Caco-2 (cell line): ENCODE data around the gene NRIP2. TPM values are rescaled to one million over a fixed set of nuclear protein-coding genes. Genes with fewer than 3 reads are reported as not detected.

Experiments used
- BruUV-seq: library from RNA; stranded (reverse); fragments of 400-500 nt; replicated peaks from 2 replicates; lab custom pipeline; 2021; lab: Mats Ljungman, UMichigan
- CTCF ChIA-PET: fragments of 300-600 bp; sonication (Branson Sonifier 250); formaldehyde crosslinking; loops from one replicate; lab custom pipeline; 2022; ENCODE audit warnings: antibody characterized with exemption; lab: Charles Lee
- POLR2A ChIA-PET: fragments of 300-600 bp; sonication (Branson Sonifier 250); formaldehyde crosslinking; loops from one replicate; lab custom pipeline; 2022; ENCODE audit warnings: antibody characterized with exemption; lab: Charles Lee
- DNase-seq, 2 experiments: peaks; one replicate each; pipeline versions ENCODE4 v3.0.0 to v3.0.0-alpha.2; 2020 to 2022
- H3K27me3 ChIP-seq: replicated peaks from 2 replicates; pipeline ENCODE4 v1.6.0; 2011; ENCODE audit warnings: low read length; ENCODE audit not compliant: control insufficient read depth, insufficient read depth
- H3K36me3 ChIP-seq: 2 replicates; pipeline ENCODE4 v1.5.1; 2011; ENCODE audit warnings: low read length; ENCODE audit not compliant: control insufficient read depth, insufficient read depth
- H3K4me1 ChIP-seq: fragments of 250-450 bp; sonication (Bioruptor Pico); 2 replicates; pipeline ENCODE4 v1.5.1; 2020; ENCODE audit warnings: mild to moderate bottlenecking
- H3K4me3 ChIP-seq: 2 replicates; pipeline ENCODE4 v1.5.1; 2011; ENCODE audit warnings: low read depth, mild to moderate bottlenecking, control low read depth, low read length
- H3K9me3 ChIP-seq: fragments of 250-450 bp; sonication (Bioruptor Pico); 2 replicates; pipeline ENCODE4 v1.5.1; 2020; ENCODE audit warnings: mild to moderate bottlenecking, moderate library complexity
- H3K27ac Mint-ChIP-seq: one replicate; pipeline ENCODE4 v1.8.0; 2022; ENCODE audit warnings: mixed read lengths; ENCODE audit not compliant: unreplicated experiment
- H3K27me3 Mint-ChIP-seq: one replicate; pipeline ENCODE4 v1.8.0; 2022; ENCODE audit warnings: mixed read lengths; ENCODE audit not compliant: insufficient read depth, unreplicated experiment
- H3K36me3 Mint-ChIP-seq: one replicate; pipeline ENCODE4 v1.8.0; 2022; ENCODE audit warnings: mild to moderate bottlenecking, mixed read lengths; ENCODE audit not compliant: insufficient read depth, unreplicated experiment
- H3K4me1 Mint-ChIP-seq: one replicate; pipeline ENCODE4 v1.8.0; 2022; ENCODE audit warnings: low read depth, mixed read lengths; ENCODE audit not compliant: unreplicated experiment
- H3K4me3 Mint-ChIP-seq: one replicate; pipeline ENCODE4 v1.8.0; 2022; ENCODE audit warnings: mild to moderate bottlenecking, moderate library complexity, mixed read lengths; ENCODE audit not compliant: unreplicated experiment
- H3K9me3 Mint-ChIP-seq: one replicate; pipeline ENCODE4 v1.8.0; 2022; ENCODE audit warnings: mixed read lengths; ENCODE audit not compliant: unreplicated experiment
- intact Hi-C: fragments of 100-400 bp; cut with micrococcal nuclease; formaldehyde crosslinking; loops from one replicate; pipeline ENCODE4 v1.10.0; 2022; ENCODE audit not compliant: unreplicated experiment
- total RNA-seq: library from RNA; stranded (reverse); gene quantifications from 2 replicates; pipeline ENCODE4 v1.2.3, GENCODE V29; 2022
- TF ChIP-seq, protein P1 (sequence below), 2 experiments: fragments of 200-600 bp in 1 of 2; IDR thresholded peaks; 1 replicate in 1 of 2; 2 replicates in 1 of 2; pipeline versions ENCODE4 v1.5.1 to v1.8.0; 2011 to 2022; ENCODE audit warnings: antibody characterized with exemption in 1 of 2, control low read depth in 1 of 2, inconsistent platforms in 1 of 2, low read depth in 1 of 2, low read length in 1 of 2, mild to moderate bottlenecking in 1 of 2, moderate library complexity in 1 of 2; ENCODE audit not compliant: insufficient read depth in 1 of 2, severe bottlenecking in 1 of 2, unreplicated experiment in 1 of 2

NRIP2 gene
- total RNA-seq, 1 experiment from 2014 or later: not detected

DNA sequence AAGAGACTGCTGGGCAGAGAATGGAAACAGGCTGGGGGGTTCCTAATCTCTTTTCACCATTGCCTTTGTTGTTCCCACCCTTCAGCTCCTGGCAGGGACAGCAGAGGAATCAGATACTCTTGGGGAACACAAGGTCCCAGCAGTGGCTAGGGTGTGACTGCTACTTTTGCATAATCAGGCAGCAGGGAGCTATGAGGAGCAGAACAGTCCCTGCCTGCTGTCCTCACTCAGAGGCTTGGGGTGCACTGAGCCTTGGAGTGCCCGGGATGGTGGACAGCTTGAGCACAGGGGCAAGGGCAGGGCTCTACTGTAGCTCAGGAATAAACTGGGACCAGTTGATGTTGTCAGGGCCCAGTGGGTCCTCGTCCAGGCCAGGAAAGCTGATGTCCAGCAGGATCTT, 23.5 kb upstream of the NRIP2 start:
- DNase-seq: no peak
- Mint-ChIP-seq H3K36me3 (peaks cover 79% of the 10 kb centered on the region), H3K27ac (peak overlapping the region; percentile 58), H3K4me1 (peaks cover 22% of the 10 kb centered on the region), H3K4me3 (no peak overlapping the region), H3K27me3 (no peaks in the 10 kb centered on the region), H3K9me3 (no peaks in the 10 kb centered on the region)
- BruUV-seq: no TSS peak
- intact Hi-C loops: no loop called here
- H3K4me1 ChIP-seq: peaks cover 10% of the 10 kb centered on the region
- TF ChIP-seq, protein P1, sequence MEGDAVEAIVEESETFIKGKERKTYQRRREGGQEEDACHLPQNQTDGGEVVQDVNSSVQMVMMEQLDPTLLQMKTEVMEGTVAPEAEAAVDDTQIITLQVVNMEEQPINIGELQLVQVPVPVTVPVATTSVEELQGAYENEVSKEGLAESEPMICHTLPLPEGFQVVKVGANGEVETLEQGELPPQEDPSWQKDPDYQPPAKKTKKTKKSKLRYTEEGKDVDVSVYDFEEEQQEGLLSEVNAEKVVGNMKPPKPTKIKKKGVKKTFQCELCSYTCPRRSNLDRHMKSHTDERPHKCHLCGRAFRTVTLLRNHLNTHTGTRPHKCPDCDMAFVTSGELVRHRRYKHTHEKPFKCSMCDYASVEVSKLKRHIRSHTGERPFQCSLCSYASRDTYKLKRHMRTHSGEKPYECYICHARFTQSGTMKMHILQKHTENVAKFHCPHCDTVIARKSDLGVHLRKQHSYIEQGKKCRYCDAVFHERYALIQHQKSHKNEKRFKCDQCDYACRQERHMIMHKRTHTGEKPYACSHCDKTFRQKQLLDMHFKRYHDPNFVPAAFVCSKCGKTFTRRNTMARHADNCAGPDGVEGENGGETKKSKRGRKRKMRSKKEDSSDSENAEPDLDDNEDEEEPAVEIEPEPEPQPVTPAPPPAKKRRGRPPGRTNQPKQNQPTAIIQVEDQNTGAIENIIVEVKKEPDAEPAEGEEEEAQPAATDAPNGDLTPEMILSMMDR (IDR thresholded peaks at IDR 0.05; ENCODE audit: insufficient read depth in 1 of 2, low read depth in 1 of 2, low read length in 1 of 2, severe bottlenecking in 1 of 2, unreplicated experiment in 1 of 2): no peak
- ChIA-PET CTCF (no interaction called here), POLR2A (interaction anchor here (0.8 kb wide), 1 partner anchor 9 kb away, joined by 3 read pairs; no protein-coding TSS in a partner anchor)
- H3K27me3 ChIP-seq: no peaks in the 10 kb centered on the region
- H3K4me3 ChIP-seq: no peak overlapping the region
- H3K36me3 ChIP-seq: no peaks in the 10 kb centered on the region; the same call in 1 of the 2 replicates
- H3K9me3 ChIP-seq: no peaks in the 10 kb centered on the region

DNA sequence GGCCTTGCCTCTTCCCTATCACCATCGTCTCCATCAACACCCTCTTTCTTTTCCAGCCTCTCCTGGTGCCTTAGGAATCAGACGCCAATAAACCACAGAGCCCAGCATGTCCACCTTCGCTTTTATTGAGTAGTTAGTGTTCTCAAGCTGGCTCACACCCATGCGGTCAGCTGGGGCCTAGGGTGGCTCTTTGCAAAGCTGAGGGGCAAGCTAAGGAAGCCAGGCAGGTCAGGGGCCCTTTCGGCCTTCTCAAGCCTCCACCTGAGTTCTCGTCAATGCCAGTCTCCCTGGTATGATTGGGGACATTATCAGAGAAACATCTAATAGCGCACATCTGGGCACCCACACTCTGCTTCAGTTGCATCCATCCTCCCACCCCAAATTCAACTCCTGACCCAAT, 22.7 kb upstream of the NRIP2 start:
- TF ChIP-seq, protein P1 (IDR thresholded peaks at IDR 0.05; ENCODE audit: insufficient read depth in 1 of 2, low read depth in 1 of 2, low read length in 1 of 2, severe bottlenecking in 1 of 2, unreplicated experiment in 1 of 2): no peak

DNA sequence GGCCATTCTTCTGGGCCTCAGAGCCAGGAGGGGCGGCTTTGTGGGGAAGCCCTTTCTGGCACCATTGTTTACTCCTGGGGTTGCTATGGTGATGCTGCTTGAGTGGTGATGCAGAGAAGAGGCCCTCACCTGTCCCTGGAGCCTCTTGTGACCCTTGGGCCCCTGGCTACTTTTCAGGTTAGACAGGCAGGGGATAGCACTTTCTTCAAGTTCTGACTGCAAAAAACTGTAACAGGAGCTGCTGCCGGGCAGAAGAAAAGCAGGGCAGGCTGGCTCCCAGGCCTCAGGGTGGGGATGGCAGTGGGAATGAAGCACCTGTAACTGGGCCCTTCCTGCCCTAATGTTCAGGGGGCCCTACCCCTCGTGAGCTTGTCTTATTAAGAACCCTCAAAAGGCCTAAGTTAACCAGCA, 22.2 kb upstream of the NRIP2 start, which contains the start of gene TEX52:
TEX52 (minus strand) TSS at position 19 of the 411 bp plus-strand sequence; CDS start at position 6, 13 bp downstream.
- CTCF ChIA-PET: interaction anchor here (0.6 to 1.2 kb wide), 3 partner anchors 12 to 180 kb away, joined by 3 to 5 read pairs (median 3); no protein-coding TSS in a partner anchor
- BruUV-seq: no TSS peak
- peak within 1 kb of the TSS; percentile 58 for H3K27ac Mint-ChIP-seq

More for the DNA sequence above, 22.7 kb upstream of the NRIP2 start:
- no peak overlapping the region for H3K4me3 ChIP-seq
- H3K9me3 ChIP-seq: no peaks in the 10 kb centered on the region
- H3K4me1 ChIP-seq: peaks cover 10% of the 10 kb centered on the region
- no peaks in the 10 kb centered on the region for H3K9me3 Mint-ChIP-seq
- DNase-seq: no peak
- no peaks in the 10 kb centered on the region for H3K27me3 Mint-ChIP-seq
- ChIA-PET CTCF (interaction anchor here (0.6 to 1.1 kb wide), 2 partner anchors 87 to 180 kb away, joined by 3 to 5 read pairs; no protein-coding TSS in a partner anchor), POLR2A (interaction anchor here (0.5 to 1.1 kb wide), 5 partner anchors 8 to 63 kb away, joined by 3 to 8 read pairs (median 6); partner anchors contain the start of genes FKBP4, FOXM1, RHNO1 and TULP3)
- peak overlapping the region; percentile 58 for H3K27ac Mint-ChIP-seq
- BruUV-seq: no TSS peak
- intact Hi-C loops: no loop called here
- no peaks in the 10 kb centered on the region for H3K27me3 ChIP-seq
- H3K36me3 ChIP-seq: no peaks in the 10 kb centered on the region; the same call in 1 of the 2 replicates
- no peak overlapping the region for H3K4me3 Mint-ChIP-seq
- peaks cover 22% of the 10 kb centered on the region for H3K4me1 Mint-ChIP-seq
- peaks cover 73% of the 10 kb centered on the region for H3K36me3 Mint-ChIP-seq

More for the DNA sequence above, 22.2 kb upstream of the NRIP2 start, which contains the start of gene TEX52:
- Histone ChIP-seq H3K36me3 (no peaks in the 10 kb centered on the region; the same call in 1 of the 2 replicates), H3K27me3 (no peaks in the 10 kb centered on the region), H3K4me3 (no peak within 1 kb of the TSS), H3K4me1 (peaks cover 10% of the 10 kb centered on the region), H3K9me3 (no peaks in the 10 kb centered on the region)
- POLR2A ChIA-PET: interaction anchor here (0.6 to 1.1 kb wide), 4 partner anchors 14 to 62 kb away, joined by 3 to 8 read pairs (median 4); partner anchors contain the start of genes FKBP4, FOXM1, RHNO1 and TULP3
- H3K36me3 Mint-ChIP-seq: peaks cover 69% of the 10 kb centered on the region
- intact Hi-C loops: no loop called here
- no peaks in the 10 kb centered on the region for H3K9me3 Mint-ChIP-seq
- DNase-seq: peak; percentile 83 to 88
- peaks cover 22% of the 10 kb centered on the region for H3K4me1 Mint-ChIP-seq
- TF ChIP-seq, protein P1 (IDR thresholded peaks at IDR 0.05; ENCODE audit: insufficient read depth in 1 of 2, low read depth in 1 of 2, low read length in 1 of 2, severe bottlenecking in 1 of 2, unreplicated experiment in 1 of 2): no peak
- no peaks in the 10 kb centered on the region for H3K27me3 Mint-ChIP-seq
- H3K4me3 Mint-ChIP-seq: no peak within 1 kb of the TSS
